GM10248 (cell line): ENCODE results near the gene ZCCHC12.

Experiments used
- CTCF ChIA-PET: fragments of 300-600 bp; sonication (Branson Sonifier 250); formaldehyde crosslinking; extraction: SDS; loops from one replicate; lab custom pipeline; 2021; ENCODE audit warnings: antibody characterized with exemption; lab: Yijun Ruan, JAX
- POLR2A ChIA-PET: fragments of 350-650 bp; sonication (Branson Sonifier 250); formaldehyde crosslinking; extraction: SDS; loops from one replicate; lab custom pipeline; 2020; ENCODE audit warnings: antibody characterized with exemption; lab: Yijun Ruan, JAX
- DNase-seq: peaks from one replicate; pipeline ENCODE4 v3.0.0; 2012; ENCODE audit errors: extremely low spot score
- CTCF ChIP-seq: IDR thresholded peaks from 2 replicates; pipeline ENCODE4 v1.5.1; 2012; ENCODE audit warnings: mild to moderate bottlenecking, low read depth; ENCODE audit errors: extremely low read depth, missing control alignments, control extremely low read depth

ZCCHC12 gene

GRCh38 chrX:118853596-118853995 is 30.0 kb downstream of the ZCCHC12 start:
- no peak for DNase-seq
- ChIA-PET POLR2A (no interaction called here), CTCF (interaction anchor here (1.5 kb wide), 1 partner anchor 15 kb away, joined by 5 read pairs; no protein-coding TSS in a partner anchor)
- TF ChIP-seq CTCF = no peak

- CTCF ChIA-PET = interaction anchor here (1.3 to 1.4 kb wide), 3 partner anchors 11 to 17 kb away, joined by 3 to 4 read pairs (median 4); no protein-coding TSS in a partner anchor
- no peak for TF ChIP-seq CTCF
- POLR2A ChIA-PET = no interaction called here
- no peak for DNase-seq
Measured at GRCh38 chrX:118855681-118856310, 32.2 kb downstream of the ZCCHC12 start.

- no peak for TF ChIP-seq CTCF
- no peak for DNase-seq
- POLR2A ChIA-PET = no interaction called here
- CTCF ChIA-PET = interaction anchor here (1.2 kb wide), 1 partner anchor 152 kb away, joined by 3 read pairs; no protein-coding TSS in a partner anchor
Measured at GRCh38 chrX:118857006-118857405, 33.4 kb downstream of the ZCCHC12 start.

GRCh38 chrX:118861338-118861737 is 37.7 kb downstream of the ZCCHC12 start:
- no peak for DNase-seq
- ChIA-PET POLR2A (no interaction called here), CTCF (no interaction called here)
- TF ChIP-seq CTCF = no peak

GRCh38 chrX:118862091-118862490 is 38.5 kb downstream of the ZCCHC12 start:
- POLR2A ChIA-PET = no interaction called here
- CTCF ChIA-PET = no interaction called here
- DNase-seq = no peak
- no peak for TF ChIP-seq CTCF

GRCh38 chrX:118862979-118863378 is 39.4 kb downstream of the ZCCHC12 start:
- ChIA-PET POLR2A (no interaction called here), CTCF (no interaction called here)

More at GRCh38 chrX:118862979-118863378, 39.4 kb downstream of the ZCCHC12 start:
- TF ChIP-seq CTCF = no peak
- DNase-seq = no peak
